Spleen (tissue), 11 donors: ENCODE measurements around the gene SLC9B2. TPM values are rescaled to one million over a fixed set of nuclear protein-coding genes. Genes with fewer than 3 reads are reported as not detected.

Source experiments
- DNase-seq: peaks from one replicate; pipeline ENCODE4 v3.0.0-alpha.2; 2020
- H3K27ac ChIP-seq, 8 donors: fragments of 200-600 bp; sonication (generic) in 7 of 8; 1 replicate in 4 of 8; 2 replicates in 4 of 8; pipeline versions ENCODE4 v1.5.0 to v1.8.0; 2016 to 2021; ENCODE audit warnings: inconsistent platforms in 4 of 8, mild to moderate bottlenecking in 4 of 8, moderate library complexity in 1 of 8
- H3K27me3 ChIP-seq, 7 donors: fragments of 200-600 bp; sonication (generic) in 6 of 7; replicated peaks in 1 of 7; 1 replicate in 4 of 7; 2 replicates in 3 of 7; pipeline versions ENCODE4 v1.5.0 to v1.8.0; 2016 to 2021; ENCODE audit warnings: inconsistent platforms in 3 of 7, mild to moderate bottlenecking in 1 of 7
- H3K36me3 ChIP-seq, 6 donors: fragments of 200-600 bp; sonication (generic) in 5 of 6; 1 replicate in 4 of 6; 2 replicates in 2 of 6; pipeline versions ENCODE4 v1.5.0 to v1.8.0; 2016 to 2021; ENCODE audit warnings: inconsistent platforms in 2 of 6
- H3K4me1 ChIP-seq, 6 donors: fragments of 200-600 bp; sonication (generic) in 5 of 6; 1 replicate in 3 of 6; 2 replicates in 3 of 6; pipeline versions ENCODE4 v1.5.0 to v1.8.0; 2016 to 2021; ENCODE audit warnings: inconsistent platforms in 3 of 6
- H3K4me3 ChIP-seq, 8 donors: fragments of 200-600 bp; sonication (generic) in 7 of 8; 1 replicate in 4 of 8; 2 replicates in 4 of 8; pipeline versions ENCODE4 v1.5.0 to v1.8.0; 2016 to 2021; ENCODE audit warnings: inconsistent platforms in 4 of 8, mild to moderate bottlenecking in 4 of 8, moderate library complexity in 2 of 8
- H3K9me3 ChIP-seq, 8 donors: fragments of 200-600 bp; sonication (generic) in 7 of 8; 1 replicate in 4 of 8; 2 replicates in 4 of 8; pipeline versions ENCODE4 v1.5.0 to v1.8.0; 2016 to 2021; ENCODE audit warnings: inconsistent platforms in 4 of 8
- CTCF ChIP-seq, 11 experiments: fragments of 200-600 bp in 7 of 11; fragments of 450-650 bp in 4 of 11; sonication (generic) in 4 of 11; IDR thresholded peaks in 8 of 11; conservative IDR thresholded peaks in 3 of 11; 1 replicate in 7 of 11; 2 replicates in 4 of 11; pipeline versions ENCODE4 v1.4.0 to v1.8.0; 2016 to 2021; ENCODE audit warnings: antibody characterized with exemption in 11 of 11, inconsistent platforms in 4 of 11, mild to moderate bottlenecking in 1 of 11
- POLR2A ChIP-seq, 3 donors: fragments of 450-650 bp; IDR thresholded peaks; one replicate each; pipeline ENCODE4 v1.5.1; 2017; ENCODE audit warnings: antibody characterized with exemption in 3 of 3, mild to moderate bottlenecking in 1 of 3
- POLR2AphosphoS5 ChIP-seq, 3 donors: sonication (generic); formaldehyde crosslinking; IDR thresholded peaks; one replicate each; pipeline ENCODE4 v1.5.1; 2017; ENCODE audit warnings: antibody characterized with exemption in 3 of 3
- WGBS, 5 donors: extraction: QIAGEN DNeasy Blood & Tissue Kit in 3 of 5; methylation state at CpG; one replicate each; pipeline versions ENCODE4 v1.1.5 to v1.1.7; 2013 to 2018; 5-methylcytosine and 5-hydroxymethylcytosine counted together
- intact Hi-C: fragments of 100-400 bp; cut with DNase I; formaldehyde crosslinking; loops from one replicate; pipeline ENCODE4 v1.15.0; 2023; ENCODE audit warnings: low total_unique reads
- polyA plus RNA-seq, 3 donors: library from polyadenylated mRNA; stranded (reverse); fragments of 200-250 nt; gene quantifications; one replicate each; pipeline ENCODE4 v1.2.1, GENCODE V29; 2013
- total RNA-seq, 7 donors: library from RNA; depleted of rRNA in 3 of 7; stranded (reverse); fragments of >200 nt in 3 of 7; fragmentation: NEBNext Ultra II Directional in 4 of 7; extraction: Animal tissue kit (Norgen Biotek cat#: 25700) in 4 of 7; gene quantifications; one replicate each; pipeline versions ENCODE4 v1.1.0 to v1.2.1, GENCODE V29; 2016 to 2021
- donor health status: healthy with polysubstance abuse.
- donor health status: DM: no; HTN: no; CAD: no; lungs with moderate emphysema.
- donor health status: DM: no; HTN: no; CAD: no.
- donor health status: Bipolar disorder and iron deficiency.
- donor health status: healthy.
- donor health status: DM: no; HTN: no; CAD: no.
- donor health status: DM: yes; HTN: yes; CAD: no.

Gene SLC9B2
- total and polyA plus RNA-seq, 10 donors: 6.4 to 17.0 (median 12.5) TPM

DNA sequence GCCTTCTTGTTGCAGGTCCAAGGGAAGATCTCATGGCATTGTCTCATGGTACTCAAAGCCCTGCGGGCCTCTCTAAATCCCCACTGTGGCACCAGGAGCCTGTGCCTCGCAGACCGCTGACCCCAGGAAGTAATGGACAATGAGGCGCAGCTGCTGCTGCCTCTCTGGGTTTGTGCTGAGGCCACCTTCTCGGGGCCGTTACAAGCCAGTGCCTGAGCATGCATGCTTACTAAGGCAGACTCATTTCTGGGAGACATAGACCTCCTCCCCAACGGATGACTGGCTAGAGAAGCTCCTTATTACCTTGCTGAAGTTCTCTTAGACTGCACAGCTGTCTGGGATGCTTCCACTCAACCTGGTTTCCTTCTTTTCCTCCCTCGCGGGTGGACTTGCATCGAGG, 21.8 kb upstream of the SLC9B2 start:
- Histone ChIP-seq H3K27ac (peak overlapping the region in 3 of 8 donors; percentile 65 to 76 (median 72)), H3K9me3 (no peaks in the 10 kb centered on the region), H3K27me3 (no peaks in the 10 kb centered on the region), H3K36me3 (peaks cover 0 to 4% (median 0%) of the 10 kb centered on the region in 6 donors), H3K4me1 (peaks cover 5 to 32% (median 18%) of the 10 kb centered on the region in 6 donors), H3K4me3 (peak overlapping the region in 5 of 8 donors; percentile 41 to 67 (median 42))
- intact Hi-C loops: loop anchor here (10.0 kb wide), 2 partner anchors 74 to 654 kb away; no protein-coding TSS in a partner anchor
- DNase-seq: no peak
- TF ChIP-seq POLR2A (IDR thresholded peaks at IDR 0.05) (no peak), CTCF (IDR thresholded peaks at IDR 0.05 in 8 of 11, conservative IDR thresholded peaks at IDR 0.05 in 3 of 11) (no peak), POLR2AphosphoS5 (IDR thresholded peaks at IDR 0.05) (no peak)
- 73 to 82% (median 75%) methylated on average over 10 of the region's 10 CpGs for WGBS, 5 donors

- Histone ChIP-seq H3K27me3 (no peaks in the 10 kb centered on the region), H3K4me3 (no peak overlapping the region), H3K9me3 (no peaks in the 10 kb centered on the region), H3K36me3 (peaks cover 0 to 4% (median 0%) of the 10 kb centered on the region in 6 donors), H3K27ac (no peak overlapping the region), H3K4me1 (peaks cover 9 to 44% (median 19%) of the 10 kb centered on the region in 6 donors)
- TF ChIP-seq POLR2AphosphoS5 (IDR thresholded peaks at IDR 0.05) (no peak), POLR2A (IDR thresholded peaks at IDR 0.05) (no peak), CTCF (IDR thresholded peaks at IDR 0.05 in 8 of 11, conservative IDR thresholded peaks at IDR 0.05 in 3 of 11) (no peak)
- 90 to 96% (median 91%) methylated on average over 2 of the region's 2 CpGs for WGBS, 5 donors
- DNase-seq: no peak
- intact Hi-C loops: loop anchor here (10.0 kb wide), 2 partner anchors 72 to 652 kb away; no protein-coding TSS in a partner anchor
Observed at GRCh38 chr4:103097112-103097511, 20.6 kb upstream of the SLC9B2 start.

DNA sequence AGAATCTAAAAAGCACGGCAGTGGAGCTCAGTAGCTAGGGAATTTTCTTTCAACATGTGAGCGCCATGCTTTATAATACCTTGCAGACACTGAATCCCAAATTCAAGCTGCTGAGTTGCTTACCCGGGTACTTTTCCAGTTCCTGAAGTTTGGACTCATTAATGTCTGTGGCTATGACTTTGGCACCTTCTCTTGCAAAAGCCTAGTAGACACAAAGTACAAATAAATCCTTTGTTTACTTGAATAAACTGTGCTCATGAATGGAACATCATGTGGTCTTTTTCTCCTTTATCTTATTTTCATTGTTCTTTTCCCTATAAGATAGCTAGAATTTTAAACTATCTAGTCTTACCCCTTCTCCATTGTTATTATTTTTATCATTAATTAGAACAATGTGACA, 18.5 kb upstream of the SLC9B2 start:
- Histone ChIP-seq H3K27me3 (no peaks in the 10 kb centered on the region), H3K36me3 (peaks cover 0 to 15% (median 8%) of the 10 kb centered on the region in 6 donors), H3K27ac (no peak overlapping the region), H3K4me1 (peaks cover 11 to 52% (median 19%) of the 10 kb centered on the region in 6 donors), H3K9me3 (no peaks in the 10 kb centered on the region), H3K4me3 (no peak overlapping the region)
- WGBS, 5 donors: 94 to 96% (median 94%) methylated on average over 3 of the region's 3 CpGs
- DNase-seq: no peak
- TF ChIP-seq POLR2AphosphoS5 (IDR thresholded peaks at IDR 0.05): no peak
- TF ChIP-seq POLR2A (IDR thresholded peaks at IDR 0.05): no peak
- intact Hi-C loops: loop anchor here (10.0 kb wide), 2 partner anchors 70 to 650 kb away; no protein-coding TSS in a partner anchor

DNA sequence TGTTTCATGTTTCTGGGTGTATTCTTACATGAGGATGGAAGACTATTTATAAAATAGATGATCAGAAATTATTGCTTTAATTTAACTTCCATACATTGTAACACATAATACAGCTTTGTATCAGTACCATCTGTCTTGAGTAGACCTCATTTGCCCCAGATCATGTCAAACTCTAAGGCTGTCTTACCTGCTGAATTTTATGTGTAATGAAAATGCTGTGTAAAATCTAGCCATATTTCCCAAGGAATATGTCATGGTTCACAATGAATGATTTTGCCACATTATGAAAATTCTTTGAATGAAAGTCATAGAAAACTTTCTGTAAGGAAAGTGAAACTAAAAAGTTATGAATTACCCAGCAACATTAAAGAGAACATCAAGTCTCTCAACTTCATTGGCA, 15.7 kb upstream of the SLC9B2 start:
- no peaks in the 10 kb centered on the region for H3K9me3 ChIP-seq
- DNase-seq: no peak
- H3K27ac ChIP-seq: peak overlapping the region in 1 of 8 donors; percentile 2
- no peaks in the 10 kb centered on the region for H3K27me3 ChIP-seq
- intact Hi-C loops: loop anchor here (10.0 kb wide), 2 partner anchors 67 to 647 kb away; no protein-coding TSS in a partner anchor
- TF ChIP-seq POLR2A (IDR thresholded peaks at IDR 0.05) (no peak), CTCF (IDR thresholded peaks at IDR 0.05 in 8 of 11, conservative IDR thresholded peaks at IDR 0.05 in 3 of 11) (no peak), POLR2AphosphoS5 (IDR thresholded peaks at IDR 0.05) (no peak)
- peaks cover 0 to 44% (median 30%) of the 10 kb centered on the region in 6 donors for H3K36me3 ChIP-seq
- H3K4me1 ChIP-seq: peaks cover 0 to 24% (median 6%) of the 10 kb centered on the region in 6 donors
- no peak overlapping the region for H3K4me3 ChIP-seq
